ENCODE data around the gene SPINK9.

DNA sequence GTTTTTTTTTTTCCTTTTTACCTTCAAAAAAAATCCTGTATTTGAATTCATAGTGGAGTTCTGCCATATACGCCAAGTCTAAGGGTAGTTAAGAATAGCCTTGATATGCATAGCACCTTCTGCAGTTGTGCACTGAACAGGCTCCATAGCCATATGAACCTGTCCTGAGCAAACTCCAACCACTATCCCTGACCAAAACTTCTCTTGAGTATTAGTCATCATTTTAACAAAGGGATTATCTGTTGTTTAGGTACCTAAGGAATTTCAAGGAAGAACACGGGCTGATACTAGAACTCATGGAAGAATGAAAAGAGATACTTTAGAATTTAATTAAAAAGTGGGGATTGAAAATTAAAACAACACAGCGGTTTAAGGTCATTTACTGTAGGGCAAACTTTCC is 46.5 kb downstream of the SPINK9 start:
- TF ChIP-seq, protein P1, sequence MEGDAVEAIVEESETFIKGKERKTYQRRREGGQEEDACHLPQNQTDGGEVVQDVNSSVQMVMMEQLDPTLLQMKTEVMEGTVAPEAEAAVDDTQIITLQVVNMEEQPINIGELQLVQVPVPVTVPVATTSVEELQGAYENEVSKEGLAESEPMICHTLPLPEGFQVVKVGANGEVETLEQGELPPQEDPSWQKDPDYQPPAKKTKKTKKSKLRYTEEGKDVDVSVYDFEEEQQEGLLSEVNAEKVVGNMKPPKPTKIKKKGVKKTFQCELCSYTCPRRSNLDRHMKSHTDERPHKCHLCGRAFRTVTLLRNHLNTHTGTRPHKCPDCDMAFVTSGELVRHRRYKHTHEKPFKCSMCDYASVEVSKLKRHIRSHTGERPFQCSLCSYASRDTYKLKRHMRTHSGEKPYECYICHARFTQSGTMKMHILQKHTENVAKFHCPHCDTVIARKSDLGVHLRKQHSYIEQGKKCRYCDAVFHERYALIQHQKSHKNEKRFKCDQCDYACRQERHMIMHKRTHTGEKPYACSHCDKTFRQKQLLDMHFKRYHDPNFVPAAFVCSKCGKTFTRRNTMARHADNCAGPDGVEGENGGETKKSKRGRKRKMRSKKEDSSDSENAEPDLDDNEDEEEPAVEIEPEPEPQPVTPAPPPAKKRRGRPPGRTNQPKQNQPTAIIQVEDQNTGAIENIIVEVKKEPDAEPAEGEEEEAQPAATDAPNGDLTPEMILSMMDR (conservative IDR thresholded peaks at IDR 0.05; ENCODE audit: low read length): no peak
- no peak for TF ChIP-seq EZH2phosphoT487 (IDR thresholded peaks at IDR 0.05; ENCODE audit: borderline replicate concordance)

All from Loucy (cell line).